HS-27A (cell line): ENCODE measurements around the gene GSN.

Source experiments
- DNase-seq: peaks from one replicate; pipeline ENCODE4 v3.0.0-alpha.2; 2012; ENCODE audit warnings: low read depth, missing footprints

Gene GSN

GRCh38 chr9:121372239-121373010 lies 104.5 kb downstream of the GSN start:
- DNase-seq = no peak

DNA sequence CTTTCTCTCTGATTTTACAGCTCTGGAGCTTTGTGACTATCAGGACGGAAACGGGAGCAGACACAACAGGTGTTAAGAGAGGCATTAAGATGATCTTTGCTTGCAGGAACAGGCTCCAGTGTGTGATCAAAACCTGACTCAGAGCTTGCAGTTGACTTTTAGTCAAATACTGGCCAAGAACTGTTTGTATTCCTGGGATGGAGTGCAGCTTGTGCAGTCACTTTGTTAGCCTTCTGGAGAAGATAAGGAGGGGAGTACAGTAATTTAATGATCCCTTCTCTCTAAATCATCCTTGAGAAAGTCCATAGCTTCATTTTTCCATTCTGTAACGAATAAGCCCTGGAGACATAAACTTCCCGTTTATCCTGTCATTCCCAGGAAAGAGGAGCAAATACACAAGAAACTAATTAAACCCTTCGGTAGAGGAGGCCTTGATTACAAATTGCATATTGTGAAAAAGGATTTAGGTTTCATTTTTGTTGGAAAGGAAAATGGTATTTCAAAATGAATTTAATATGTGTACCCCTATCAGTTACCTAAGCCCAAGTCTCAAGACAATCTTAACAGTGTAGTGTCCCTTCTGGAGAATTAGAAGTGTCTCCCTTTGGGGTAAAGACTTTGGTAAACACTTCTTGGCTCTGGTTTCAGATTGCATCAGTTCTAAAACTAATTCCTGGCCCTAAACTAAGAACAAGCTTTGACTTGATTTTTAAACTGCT lies 105.2 kb downstream of the GSN start:
- no peak for DNase-seq

- DNase-seq = no peak
These were observed 108.4 kb downstream of the GSN start for GRCh38 chr9:121376214-121376830.

DNA sequence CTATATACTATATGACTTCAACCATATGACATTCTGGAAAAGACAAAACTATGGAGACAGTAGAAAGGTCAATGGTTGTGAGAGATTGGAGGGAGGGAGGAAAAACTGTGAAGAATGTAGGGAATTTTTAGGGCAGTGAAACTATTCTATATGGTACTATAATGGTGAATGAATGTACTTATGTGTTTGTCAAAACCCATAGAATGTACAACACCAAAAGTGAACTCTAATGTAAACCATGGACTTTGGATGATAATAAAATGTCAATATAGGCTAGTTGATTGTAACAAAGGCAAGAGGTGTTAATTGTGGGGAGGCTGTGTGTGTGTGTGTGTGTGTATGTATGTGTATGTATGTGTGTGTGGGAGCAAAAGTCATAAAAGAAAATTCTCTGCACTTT lies 112.9 kb downstream of the GSN start:
- DNase-seq = no peak
